GM21576 (cell line): ENCODE measurements around the gene SORD.

Experiments
- ATAC-seq: cut with Tn5 transposase; IDR thresholded peaks from one replicate; pipeline ENCODE4 v1.9.1; 2021; ENCODE audit warnings: mild to moderate bottlenecking, moderate library complexity; ENCODE audit not compliant: unreplicated experiment

SORD gene

GRCh38 chr15:45114751-45115085, 91.7 kb downstream of the SORD start:
- no peak for ATAC-seq

- no peak for ATAC-seq
These were observed 92.4 kb downstream of the SORD start for GRCh38 chr15:45115312-45115820.

GRCh38 chr15:45116006-45116481, 93.0 kb downstream of the SORD start:
- ATAC-seq, result no peak

GRCh38 chr15:45116482-45117307, 93.7 kb downstream of the SORD start:
- no peak for ATAC-seq

GRCh38 chr15:45117308-45118130, 94.5 kb downstream of the SORD start:
- ATAC-seq, result peak; percentile 9

GRCh38 chr15:45118131-45118588, 95.2 kb downstream of the SORD start:
- peak; percentile 93 for ATAC-seq

GRCh38 chr15:45118996-45119395, 96.0 kb downstream of the SORD start:
- ATAC-seq, result no peak

- no peak for ATAC-seq
These were observed 97.3 kb downstream of the SORD start for GRCh38 chr15:45120081-45120972.

GRCh38 chr15:45121020-45121419, 98.0 kb downstream of the SORD start:
- ATAC-seq, result no peak

GRCh38 chr15:45121706-45122417, 98.9 kb downstream of the SORD start:
- no peak for ATAC-seq

- ATAC-seq, result no peak
These were observed 99.7 kb downstream of the SORD start for GRCh38 chr15:45122719-45123118.

GRCh38 chr15:45123397-45123796, 100.4 kb downstream of the SORD start:
- ATAC-seq, result no peak

GRCh38 chr15:45126535-45127158, 103.7 kb downstream of the SORD start:
- ATAC-seq, result no peak
